H9 (cell line): ENCODE measurements around the gene CATSPERE. TPM values are rescaled to one million over a fixed set of nuclear protein-coding genes. Genes with fewer than 3 reads are reported as not detected.

Experiments used
- DNase-seq: peaks from one replicate; pipeline ENCODE4 v3.0.0-alpha.2; 2017
- H2AFZ ChIP-seq: one replicate; pipeline ENCODE4 v1.6.1; 2013; ENCODE audit warnings: mild to moderate bottlenecking, low read length, control low read depth, moderate library complexity
- H2AK5ac ChIP-seq: 2 replicates; pipeline ENCODE4 v1.6.1; 2013; ENCODE audit warnings: low read length, control low read depth, mixed read lengths; ENCODE audit not compliant: insufficient read length
- H2BK120ac ChIP-seq: one replicate; pipeline ENCODE4 v1.6.1; 2013; ENCODE audit warnings: low read depth, mild to moderate bottlenecking, low read length, control low read depth, inconsistent platforms; ENCODE audit not compliant: poor library complexity, severe bottlenecking
- H2BK12ac ChIP-seq: 2 replicates; pipeline ENCODE4 v1.6.1; 2013; ENCODE audit warnings: low read length, control low read depth, mixed read lengths, low read depth; ENCODE audit not compliant: insufficient read length
- H2BK15ac ChIP-seq: 2 replicates; pipeline ENCODE4 v1.6.1; 2013; ENCODE audit warnings: low read depth, low read length, control low read depth
- H2BK20ac ChIP-seq: one replicate; pipeline ENCODE4 v1.6.1; 2013; ENCODE audit warnings: low read depth, mild to moderate bottlenecking, low read length, control low read depth, inconsistent platforms; ENCODE audit not compliant: poor library complexity, severe bottlenecking
- H2BK5ac ChIP-seq: 2 replicates; pipeline ENCODE4 v1.6.1; 2013; ENCODE audit warnings: low read length, control low read depth, mixed read lengths; ENCODE audit not compliant: insufficient read length
- H3K14ac ChIP-seq: 2 replicates; pipeline ENCODE4 v1.6.1; 2013; ENCODE audit warnings: low read length, control low read depth; ENCODE audit not compliant: insufficient read depth
- H3K18ac ChIP-seq: 2 replicates; pipeline ENCODE4 v1.6.1; 2013; ENCODE audit warnings: low read depth, mild to moderate bottlenecking, mixed read lengths, low read length, control low read depth; ENCODE audit not compliant: insufficient read length
- H3K23ac ChIP-seq: 2 replicates; pipeline ENCODE4 v1.6.1; 2013; ENCODE audit warnings: low read length, control low read depth, mixed read lengths, low read depth; ENCODE audit not compliant: insufficient read length
- H3K23me2 ChIP-seq: 2 replicates; pipeline ENCODE4 v1.6.1; 2013; ENCODE audit warnings: low read depth, mild to moderate bottlenecking, mixed read lengths, low read length, control low read depth; ENCODE audit not compliant: insufficient read length, poor library complexity, severe bottlenecking
- H3K27ac ChIP-seq: 2 replicates; pipeline ENCODE4 v1.5.1; 2013; ENCODE audit warnings: low read length, control low read depth, mixed read lengths, low read depth; ENCODE audit not compliant: insufficient read length
- H3K27me3 ChIP-seq: 2 replicates; pipeline ENCODE4 v1.6.1; 2013; ENCODE audit warnings: low read length, control low read depth, inconsistent platforms; ENCODE audit not compliant: insufficient read depth
- H3K4ac ChIP-seq: 2 replicates; pipeline ENCODE4 v1.6.1; 2013; ENCODE audit warnings: low read depth, mild to moderate bottlenecking, control low read depth, inconsistent platforms, low read length, moderate library complexity
- H3K4me1 ChIP-seq: 2 replicates; pipeline ENCODE4 v1.6.1; 2013; ENCODE audit warnings: low read length, control low read depth, inconsistent platforms; ENCODE audit not compliant: insufficient read depth
- H3K4me2 ChIP-seq: 2 replicates; pipeline ENCODE4 v1.6.1; 2013; ENCODE audit warnings: low read length, control low read depth, mixed read lengths; ENCODE audit not compliant: insufficient read length, insufficient read depth
- H3K56ac ChIP-seq: 2 replicates; pipeline ENCODE4 v1.6.1; 2013; ENCODE audit warnings: low read depth, mild to moderate bottlenecking, mixed read lengths, low read length, control low read depth; ENCODE audit not compliant: insufficient read length
- H3K79me1 ChIP-seq: 2 replicates; pipeline ENCODE4 v1.6.1; 2013; ENCODE audit warnings: low read depth, mild to moderate bottlenecking, moderate library complexity, low read length, control low read depth, inconsistent platforms; ENCODE audit not compliant: insufficient read depth, poor library complexity, severe bottlenecking
- H3K79me2 ChIP-seq: 2 replicates; pipeline ENCODE4 v1.6.1; 2013; ENCODE audit warnings: low read length, control low read depth, inconsistent platforms; ENCODE audit not compliant: insufficient read depth
- H3K9ac ChIP-seq: 2 replicates; pipeline ENCODE4 v1.6.1; 2013; ENCODE audit warnings: low read length, control low read depth, mixed read lengths; ENCODE audit not compliant: insufficient read length; ENCODE audit errors: extremely low read depth
- H3K9me3 ChIP-seq: one replicate; pipeline ENCODE4 v1.6.1; 2013; ENCODE audit warnings: low read depth, low read length, inconsistent platforms; ENCODE audit not compliant: control insufficient read depth
- H3T11ph ChIP-seq: one replicate; pipeline ENCODE4 v1.6.1; 2013; ENCODE audit warnings: mild to moderate bottlenecking, low read length, control low read depth, inconsistent platforms
- H4K20me1 ChIP-seq: one replicate; pipeline ENCODE4 v1.6.1; 2013; ENCODE audit not compliant: control insufficient read depth, insufficient read length, insufficient read depth
- H4K5ac ChIP-seq: 2 replicates; pipeline ENCODE4 v1.6.1; 2013; ENCODE audit warnings: low read depth, mild to moderate bottlenecking, mixed read lengths, low read length, control low read depth; ENCODE audit not compliant: insufficient read length
- H4K8ac ChIP-seq: replicated peaks from 2 replicates; pipeline ENCODE4 v1.6.1; 2013; ENCODE audit warnings: low read length, control low read depth, mixed read lengths, low read depth; ENCODE audit not compliant: insufficient read length
- H4K91ac ChIP-seq: 2 replicates; pipeline ENCODE4 v1.6.1; 2013; ENCODE audit warnings: low read depth, mild to moderate bottlenecking, moderate library complexity, mixed read lengths, low read length, control low read depth; ENCODE audit not compliant: insufficient read length
- H3K27ac Mint-ChIP-seq, 3 experiments: 2 replicates in 2 of 3; 3 replicates in 1 of 3; pipeline ENCODE4 v1.8.0; 2020 to 2021; ENCODE audit warnings: mixed read lengths in 3 of 3, mild to moderate bottlenecking in 1 of 3, moderate library complexity in 1 of 3
- H3K27me3 Mint-ChIP-seq: 2 replicates; pipeline ENCODE4 v1.8.0; 2021; ENCODE audit warnings: low read depth, mild to moderate bottlenecking, moderate library complexity, mixed read lengths
- H3K36me3 Mint-ChIP-seq, 3 experiments: 2 replicates in 2 of 3; 3 replicates in 1 of 3; pipeline ENCODE4 v1.8.0; 2020 to 2021; ENCODE audit warnings: low read depth in 3 of 3, mixed read lengths in 3 of 3; ENCODE audit not compliant: insufficient read depth in 1 of 3
- H3K4me1 Mint-ChIP-seq, 2 experiments: 2 replicates each; pipeline ENCODE4 v1.8.0; 2020; ENCODE audit warnings: mixed read lengths in 2 of 2
- H3K4me3 Mint-ChIP-seq, 2 experiments: 2 replicates in 1 of 2; 3 replicates in 1 of 2; pipeline ENCODE4 v1.8.0; 2020 to 2021; ENCODE audit warnings: mild to moderate bottlenecking in 2 of 2, mixed read lengths in 2 of 2, moderate library complexity in 1 of 2
- H3K9me3 Mint-ChIP-seq, 2 experiments: 2 replicates in 1 of 2; 3 replicates in 1 of 2; pipeline ENCODE4 v1.8.0; 2020; ENCODE audit warnings: mild to moderate bottlenecking in 2 of 2, mixed read lengths in 2 of 2, moderate library complexity in 1 of 2
- WGBS: extraction: QIAGEN DNeasy Blood & Tissue Kit; methylation state at CpG from one replicate; pipeline ENCODE4 v1.1.7; 2013; ENCODE audit warnings: missing lambda C conversion rate, low lambda C conversion rate, mixed read lengths; ENCODE audit not compliant: insufficient read length; ENCODE audit errors: extremely low coverage; 5-methylcytosine and 5-hydroxymethylcytosine counted together
- total RNA-seq: library from RNA; stranded (reverse); gene quantifications from 2 replicates; pipeline ENCODE4 v1.2.1, GENCODE V29; 2021
- TF ChIP-seq, protein P1 (sequence below): fragments of 200-600 bp; sonication (generic); conservative IDR thresholded peaks from 3 replicates; pipeline ENCODE4 v1.8.0; 2021; ENCODE audit warnings: antibody characterized with exemption, mild to moderate bottlenecking

The CATSPERE gene
- total RNA-seq, 1 experiment from 2014 or later, result 0.31 TPM

DNA sequence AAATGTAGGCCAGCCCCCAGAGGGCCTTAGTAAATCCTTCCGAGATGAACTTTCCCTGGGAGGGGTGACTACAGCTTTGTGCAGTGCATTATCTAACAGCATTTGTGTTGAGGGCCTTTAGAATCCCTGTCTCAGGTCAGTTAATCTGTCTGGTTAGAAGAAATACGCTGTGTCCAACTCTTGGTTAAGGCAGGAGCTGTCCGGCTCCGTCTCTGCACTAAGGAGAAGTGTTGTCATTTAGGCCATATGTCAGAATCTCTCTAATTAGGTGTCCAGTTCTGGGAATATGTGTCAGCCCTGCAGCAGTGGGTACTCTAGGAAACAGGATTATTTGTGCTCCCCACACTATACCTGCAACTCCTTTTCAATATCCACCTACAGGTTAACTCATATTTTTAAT is 124.8 kb downstream of the CATSPERE start:
- no peak overlapping the region for H4K5ac ChIP-seq
- no peak for DNase-seq
- no peak overlapping the region for H3K4ac ChIP-seq
- H4K20me1 ChIP-seq, result no peaks in the 10 kb centered on the region
- H3K23ac ChIP-seq, result no peak overlapping the region
- H3K27me3 ChIP-seq, result no peaks in the 10 kb centered on the region
- no peak overlapping the region for H4K91ac ChIP-seq
- H2BK15ac ChIP-seq, result no peak overlapping the region
- TF ChIP-seq, protein P1, sequence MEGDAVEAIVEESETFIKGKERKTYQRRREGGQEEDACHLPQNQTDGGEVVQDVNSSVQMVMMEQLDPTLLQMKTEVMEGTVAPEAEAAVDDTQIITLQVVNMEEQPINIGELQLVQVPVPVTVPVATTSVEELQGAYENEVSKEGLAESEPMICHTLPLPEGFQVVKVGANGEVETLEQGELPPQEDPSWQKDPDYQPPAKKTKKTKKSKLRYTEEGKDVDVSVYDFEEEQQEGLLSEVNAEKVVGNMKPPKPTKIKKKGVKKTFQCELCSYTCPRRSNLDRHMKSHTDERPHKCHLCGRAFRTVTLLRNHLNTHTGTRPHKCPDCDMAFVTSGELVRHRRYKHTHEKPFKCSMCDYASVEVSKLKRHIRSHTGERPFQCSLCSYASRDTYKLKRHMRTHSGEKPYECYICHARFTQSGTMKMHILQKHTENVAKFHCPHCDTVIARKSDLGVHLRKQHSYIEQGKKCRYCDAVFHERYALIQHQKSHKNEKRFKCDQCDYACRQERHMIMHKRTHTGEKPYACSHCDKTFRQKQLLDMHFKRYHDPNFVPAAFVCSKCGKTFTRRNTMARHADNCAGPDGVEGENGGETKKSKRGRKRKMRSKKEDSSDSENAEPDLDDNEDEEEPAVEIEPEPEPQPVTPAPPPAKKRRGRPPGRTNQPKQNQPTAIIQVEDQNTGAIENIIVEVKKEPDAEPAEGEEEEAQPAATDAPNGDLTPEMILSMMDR, result no peak
- H3K27me3 Mint-ChIP-seq, result no peaks in the 10 kb centered on the region
- H3K4me3 Mint-ChIP-seq, result no peak overlapping the region
- H2BK12ac ChIP-seq, result no peak overlapping the region
- no peak overlapping the region for H3K27ac ChIP-seq
- H3K36me3 Mint-ChIP-seq, result peaks cover 3 to 6% (median 6%) of the 10 kb centered on the region in 3 experiments; a peak in 5 of 7 replicates
- no peak overlapping the region for H3K4me2 ChIP-seq
- no peaks in the 10 kb centered on the region for H3K79me2 ChIP-seq
- H3K14ac ChIP-seq, result no peak overlapping the region
- H2AFZ ChIP-seq, result no peak overlapping the region
- H3T11ph ChIP-seq, result no peak overlapping the region
- H2BK5ac ChIP-seq, result no peak overlapping the region
- no peak overlapping the region for H2BK20ac ChIP-seq
- no peak overlapping the region for H3K56ac ChIP-seq
- H3K9me3 Mint-ChIP-seq, result peaks cover 6 to 7% of the 10 kb centered on the region in 2 experiments
- H2AK5ac ChIP-seq, result no peak overlapping the region
- no peak overlapping the region for H3K27ac Mint-ChIP-seq
- H2BK120ac ChIP-seq, result no peak overlapping the region
- no peaks in the 10 kb centered on the region for H3K9me3 ChIP-seq
- H3K23me2 ChIP-seq, result no peaks in the 10 kb centered on the region
- H3K4me1 Mint-ChIP-seq, result no peaks in the 10 kb centered on the region
- no peaks in the 10 kb centered on the region for H3K4me1 ChIP-seq
- H3K18ac ChIP-seq, result no peak overlapping the region
- H4K8ac ChIP-seq, result no peak overlapping the region
- no peak overlapping the region for H3K9ac ChIP-seq
- no CpG with 5 or more reads among the region's 4 CpGs for WGBS
- no peaks in the 10 kb centered on the region for H3K79me1 ChIP-seq
